ENCODE data around the gene MESP1.

MESP1 gene

GRCh38 chr15:89743011-89743410 lies 8.0 kb downstream of the MESP1 start:
- no peaks in the 10 kb centered on the region for H3K9me3 ChIP-seq (ENCODE audit: control insufficient read depth, insufficient read depth, low read depth, low read length)
- POLR2A ChIA-PET = no interaction called here
- peak overlapping the region; percentile 19; the same call in 1 of the 2 replicates for H3K27ac ChIP-seq (ENCODE audit: extremely low read depth, low read depth, low read length)
- no peaks in the 10 kb centered on the region; a peak in 1 of 3 replicates for H3K36me3 ChIP-seq (ENCODE audit: control insufficient read depth in 2 of 2, insufficient read depth in 1 of 2, low read length in 2 of 2)
- CTCF ChIA-PET = interaction anchor here (0.5 to 4.0 kb wide), 4 partner anchors 18 to 229 kb away, joined by 3 to 73 read pairs (median 4); no protein-coding TSS in a partner anchor
- no peak overlapping the region for H3K4me3 ChIP-seq (ENCODE audit: low read depth, low read length)
- no peaks in the 10 kb centered on the region for H3K4me1 ChIP-seq (ENCODE audit: control insufficient read depth, insufficient read depth, low read length)
- TF ChIP-seq YY2 (tag by site-specific recombination; IDR thresholded peaks at IDR 0.05) (no peak), ZNF660 (tag by site-specific recombination; IDR thresholded peaks at IDR 0.05) (no peak)

GRCh38 chr15:89740137-89740536 lies 10.9 kb downstream of the MESP1 start:
- peak; percentile 24; the same call in 1 of the 2 replicates for TF ChIP-seq GLIS2 (tag by site-specific recombination; IDR thresholded peaks at IDR 0.05)
- TF ChIP-seq ZEB2 (tag by site-specific recombination; IDR thresholded peaks at IDR 0.05) = peak; percentile 27; the same call in 1 of the 2 replicates
- peak; percentile 88 for TF ChIP-seq ZNF654 (tag by site-specific recombination; IDR thresholded peaks at IDR 0.05; ENCODE audit: low read depth)
- TF ChIP-seq ZNF362 (tag by site-specific recombination; IDR thresholded peaks at IDR 0.05) = no peak
- TF ChIP-seq GFI1B (tag by site-specific recombination; IDR thresholded peaks at IDR 0.05) = no peak
- peak; percentile 47; the same call in 1 of the 2 replicates for TF ChIP-seq ZBTB17 (tag by site-specific recombination; IDR thresholded peaks at IDR 0.05)
- TF ChIP-seq ZNF18 (tag by site-specific recombination; IDR thresholded peaks at IDR 0.05) = no peak
- peak; percentile 44 for TF ChIP-seq GLIS1 (tag by site-specific recombination; IDR thresholded peaks at IDR 0.05)
- 0 out of 2 replicates have a peak, but pooled peaks have one; percentile 13 for TF ChIP-seq KLF17 (tag by site-specific recombination; IDR thresholded peaks at IDR 0.05)
- 0 out of 2 replicates have a peak, but pooled peaks have one; percentile 11 for TF ChIP-seq KLF1 (tag by site-specific recombination; IDR thresholded peaks at IDR 0.05)
- 0 out of 2 replicates have a peak, but pooled peaks have one; percentile 9 for TF ChIP-seq ZBTB8A (tag by site-specific recombination; IDR thresholded peaks at IDR 0.05)
- TF ChIP-seq CTCF (tag by site-specific recombination; IDR thresholded peaks at IDR 0.05) = peak; percentile 86
- peak; percentile 50; the same call in 1 of the 2 replicates for TF ChIP-seq ZNF600 (tag by site-specific recombination; IDR thresholded peaks at IDR 0.05)
- Histone ChIP-seq H3K4me3 (ENCODE audit: low read depth, low read length) (no peak overlapping the region), H3K36me3 (ENCODE audit: control insufficient read depth in 2 of 2, insufficient read depth in 1 of 2, low read length in 2 of 2) (no peaks in the 10 kb centered on the region), H3K27ac (ENCODE audit: extremely low read depth, low read depth, low read length) (no peak overlapping the region), H3K9me3 (ENCODE audit: control insufficient read depth, insufficient read depth, low read depth, low read length) (no peaks in the 10 kb centered on the region), H3K4me1 (ENCODE audit: control insufficient read depth, insufficient read depth, low read length) (no peaks in the 10 kb centered on the region)
- ChIA-PET CTCF (interaction anchor here (0.6 to 4.0 kb wide), 38 partner anchors 9 to 1466 kb away, joined by 3 to 73 read pairs (median 5); partner anchors contain the start of genes MESP1, PEX11A and WDR93), POLR2A (interaction anchor here (1.0 to 1.1 kb wide), 3 partner anchors 10 to 158 kb away, joined by 3 to 8 read pairs (median 3); partner anchors contain the start of gene MESP1)

GRCh38 chr15:89735773-89736172 lies 15.3 kb downstream of the MESP1 start:
- H3K4me3 ChIP-seq (ENCODE audit: low read depth, low read length) = no peak overlapping the region
- POLR2A ChIA-PET = no interaction called here
- no peak for TF ChIP-seq IKZF3 (tag by site-specific recombination; IDR thresholded peaks at IDR 0.05)
- no peak for TF ChIP-seq ZBTB20 (tag by site-specific recombination; IDR thresholded peaks at IDR 0.05)
- no peak for TF ChIP-seq ZNF645 (tag by site-specific recombination; IDR thresholded peaks at IDR 0.05)
- no peak for TF ChIP-seq ZBTB7A (tag by site-specific recombination; IDR thresholded peaks at IDR 0.05; ENCODE audit: low read depth)
- no peak for TF ChIP-seq ZNF19 (tag by site-specific recombination; IDR thresholded peaks at IDR 0.05; ENCODE audit: low read depth)
- TF ChIP-seq ZBTB17 (tag by site-specific recombination; IDR thresholded peaks at IDR 0.05) = no peak
- TF ChIP-seq ZNF76 (tag by site-specific recombination; IDR thresholded peaks at IDR 0.05; ENCODE audit: borderline replicate concordance, low read depth) = no peak
- no peak for TF ChIP-seq ZNF549 (tag by site-specific recombination; IDR thresholded peaks at IDR 0.05)
- no peak for TF ChIP-seq ZNF560 (tag by site-specific recombination; IDR thresholded peaks at IDR 0.05; ENCODE audit: borderline replicate concordance)
- no peak for TF ChIP-seq ZNF677 (tag by site-specific recombination; IDR thresholded peaks at IDR 0.05)
- no peak for TF ChIP-seq ZNF571 (tag by site-specific recombination; IDR thresholded peaks at IDR 0.05)

More at GRCh38 chr15:89735773-89736172, 15.3 kb downstream of the MESP1 start:
- CTCF ChIA-PET = interaction anchor here (1.6 to 2.1 kb wide), 2 partner anchors 26 to 139 kb away, joined by 6 to 10 read pairs; no protein-coding TSS in a partner anchor
- Histone ChIP-seq H3K36me3 (ENCODE audit: control insufficient read depth in 2 of 2, insufficient read depth in 1 of 2, low read length in 2 of 2) (no peaks in the 10 kb centered on the region), H3K9me3 (ENCODE audit: control insufficient read depth, insufficient read depth, low read depth, low read length) (no peaks in the 10 kb centered on the region), H3K4me1 (ENCODE audit: control insufficient read depth, insufficient read depth, low read length) (no peaks in the 10 kb centered on the region), H3K27ac (ENCODE audit: extremely low read depth, low read depth, low read length) (no peak overlapping the region)
